OCI-LY7 (cell line): ENCODE results near the gene NDEL1. TPM values are rescaled to one million over a fixed set of nuclear protein-coding genes. Genes with fewer than 3 reads are reported as not detected.

Experiments
- BruUV-seq: library from RNA; stranded (reverse); fragments of 400-500 nt; replicated peaks from 2 replicates; lab custom pipeline; 2021; lab: Mats Ljungman, UMichigan
- CTCF ChIA-PET: fragments of 300-600 bp; sonication (Branson Sonifier 250); formaldehyde crosslinking; loops from one replicate; lab custom pipeline; 2022; ENCODE audit warnings: antibody characterized with exemption; ENCODE audit not compliant: unreplicated experiment; lab: Charles Lee
- POLR2A ChIA-PET: fragments of 300-600 bp; sonication (Branson Sonifier 250); formaldehyde crosslinking; loops from one replicate; lab custom pipeline; 2022; ENCODE audit warnings: antibody characterized with exemption; lab: Charles Lee
- DNase-seq: peaks from one replicate; pipeline ENCODE4 v3.0.0-alpha.2; 2015; ENCODE audit warnings: low spot score
- H2AFZ ChIP-seq: fragments of 200-600 bp; sonication (generic), shearing (Covaris generic); 2 replicates; pipeline ENCODE4 v1.6.1; 2014; ENCODE audit warnings: mild to moderate bottlenecking, antibody characterized with exemption, low read length, moderate library complexity
- H3K27ac ChIP-seq: fragments of 200-600 bp; sonication (generic); 2 replicates; pipeline ENCODE4 v1.5.1; 2014; ENCODE audit warnings: mixed run types, low read depth, mild to moderate bottlenecking, moderate library complexity, low read length, inconsistent platforms; ENCODE audit not compliant: poor library complexity, severe bottlenecking
- H3K36me3 ChIP-seq: fragments of 200-600 bp; sonication (generic); 2 replicates; pipeline ENCODE4 v1.6.1; 2014; ENCODE audit warnings: mild to moderate bottlenecking, antibody characterized with exemption, low read length, moderate library complexity, mixed read lengths; ENCODE audit not compliant: insufficient read depth
- H3K4me1 ChIP-seq: fragments of 200-600 bp; sonication (generic); 2 replicates; pipeline ENCODE4 v1.5.1; 2014; ENCODE audit warnings: mild to moderate bottlenecking, low read length; ENCODE audit not compliant: insufficient read depth, poor library complexity, severe bottlenecking
- H3K4me2 ChIP-seq: fragments of 200-600 bp; sonication (generic); 2 replicates; pipeline ENCODE4 v1.6.1; 2014; ENCODE audit warnings: mild to moderate bottlenecking, low read length
- H3K4me3 ChIP-seq: fragments of 200-600 bp; sonication (generic); 2 replicates; pipeline ENCODE4 v1.5.1; 2014; ENCODE audit warnings: mild to moderate bottlenecking, low read depth, low read length; ENCODE audit not compliant: poor library complexity, severe bottlenecking
- H3K79me2 ChIP-seq: fragments of 200-600 bp; sonication (generic); 2 replicates; pipeline ENCODE4 v1.6.1; 2016; ENCODE audit warnings: low read depth, mild to moderate bottlenecking, low read length, moderate library complexity, mixed read lengths; ENCODE audit not compliant: insufficient read depth
- H3K9me2 ChIP-seq: fragments of 200-600 bp; sonication (generic); 2 replicates; pipeline ENCODE4 v1.6.1; 2016; ENCODE audit warnings: mild to moderate bottlenecking, low read length, mixed read lengths; ENCODE audit not compliant: insufficient read depth
- H3K9me3 ChIP-seq: fragments of 200-600 bp; sonication (generic); 2 replicates; pipeline ENCODE4 v1.6.1; 2014; ENCODE audit warnings: mild to moderate bottlenecking, mixed run types, low read length, mixed read lengths
- H4K20me1 ChIP-seq: fragments of 200-600 bp; sonication (generic); 2 replicates; pipeline ENCODE4 v1.6.1; 2014; ENCODE audit warnings: mild to moderate bottlenecking, antibody characterized with exemption, low read length, moderate library complexity, mixed read lengths; ENCODE audit not compliant: insufficient read depth
- CTCF ChIP-seq: fragments of 200-600 bp; sonication (generic); conservative IDR thresholded peaks from 2 replicates; pipeline ENCODE4 v1.5.1; 2014; ENCODE audit warnings: mild to moderate bottlenecking, antibody characterized with exemption, low read length, moderate library complexity, mixed read lengths
- EZH2phosphoT487 ChIP-seq: fragments of 200-600 bp; sonication (generic); IDR thresholded peaks from 2 replicates; pipeline ENCODE4 v1.6.1; 2018; ENCODE audit warnings: low read depth, borderline replicate concordance, mild to moderate bottlenecking, mixed run types, antibody characterized with exemption, low read length, moderate library complexity, mixed read lengths
- intact Hi-C: fragments of 100-400 bp; cut with micrococcal nuclease; formaldehyde crosslinking; loops from one replicate; pipeline ENCODE4 v1.10.0; 2022; ENCODE audit not compliant: unreplicated experiment
- total RNA-seq, 2 experiments: library from RNA; depleted of rRNA in 1 of 2; stranded (reverse); fragments of >200 nt in 1 of 2; shearing (Covaris generic) in 1 of 2; gene quantifications; 2 replicates each; pipeline ENCODE4 v1.2.3, GENCODE V29; 2014 to 2022

Gene NDEL1
- total RNA-seq, 2 experiments from 2014 or later = 37.9 to 65.7 TPM

- no peaks in the 10 kb centered on the region for H3K9me2 ChIP-seq
- intact Hi-C loops = no loop called here
- TF ChIP-seq CTCF = no peak
- TF ChIP-seq EZH2phosphoT487 = no peak
These were observed 58.9 kb downstream of the NDEL1 start for GRCh38 chr17:8494506-8495111.

GRCh38 chr17:8496081-8496480 is 60.4 kb downstream of the NDEL1 start:
- Histone ChIP-seq H2AFZ (no peak overlapping the region), H3K4me3 (no peak overlapping the region), H3K27ac (no peak overlapping the region), H3K9me3 (no peaks in the 10 kb centered on the region), H4K20me1 (no peaks in the 10 kb centered on the region), H3K36me3 (peaks cover 59% of the 10 kb centered on the region), H3K79me2 (no peaks in the 10 kb centered on the region), H3K4me1 (no peaks in the 10 kb centered on the region), H3K4me2 (no peak overlapping the region), H3K9me2 (no peaks in the 10 kb centered on the region)
- DNase-seq = no peak
- ChIA-PET CTCF (no interaction called here), POLR2A (no interaction called here)
- intact Hi-C loops = no loop called here
- TF ChIP-seq CTCF (no peak), EZH2phosphoT487 (no peak)
- BruUV-seq = no TSS peak

More at GRCh38 chr17:8494506-8495111, 58.9 kb downstream of the NDEL1 start:
- Histone ChIP-seq H3K36me3 (peaks cover 60% of the 10 kb centered on the region), H2AFZ (no peak overlapping the region), H3K79me2 (no peaks in the 10 kb centered on the region), H3K9me3 (no peaks in the 10 kb centered on the region), H3K4me2 (no peak overlapping the region), H4K20me1 (no peaks in the 10 kb centered on the region), H3K4me1 (no peaks in the 10 kb centered on the region), H3K27ac (no peak overlapping the region), H3K4me3 (no peak overlapping the region)
- ChIA-PET CTCF (no interaction called here), POLR2A (interaction anchor here (0.7 to 0.9 kb wide), 3 partner anchors 11 to 81 kb away, joined by 3 to 4 read pairs (median 4); no protein-coding TSS in a partner anchor)
- TSS peak; percentile 45 for BruUV-seq
- DNase-seq = no peak

- ChIA-PET POLR2A (no interaction called here), CTCF (no interaction called here)
- peaks cover 41% of the 10 kb centered on the region for H3K36me3 ChIP-seq
- H3K4me2 ChIP-seq = no peak overlapping the region
- DNase-seq = no peak
- H3K27ac ChIP-seq = no peak overlapping the region
- no peak overlapping the region for H3K4me3 ChIP-seq
- H2AFZ ChIP-seq = no peak overlapping the region
- intact Hi-C loops = no loop called here
- no peaks in the 10 kb centered on the region for H4K20me1 ChIP-seq
- no peaks in the 10 kb centered on the region for H3K4me1 ChIP-seq
- no peaks in the 10 kb centered on the region for H3K79me2 ChIP-seq
- no TSS peak for BruUV-seq
- no peaks in the 10 kb centered on the region for H3K9me2 ChIP-seq
- TF ChIP-seq EZH2phosphoT487 (no peak), CTCF (no peak)
- no peaks in the 10 kb centered on the region for H3K9me3 ChIP-seq
These were observed 63.5 kb downstream of the NDEL1 start for GRCh38 chr17:8499171-8499570.
